Measurements from ENCODE around the gene ZHX3.

ZHX3 gene

GRCh38 chr20:41169162-41169690, 148.3 kb downstream of the ZHX3 start:
- no peak for DNase-seq

GRCh38 chr20:41168281-41169161, 149.0 kb downstream of the ZHX3 start:
- no peak for DNase-seq

- DNase-seq: no peak
Measured at GRCh38 chr20:41167481-41168253, 149.9 kb downstream of the ZHX3 start.

GRCh38 chr20:41167118-41167470, 150.4 kb downstream of the ZHX3 start:
- DNase-seq: no peak

GRCh38 chr20:41166201-41167117, 151.1 kb downstream of the ZHX3 start:
- DNase-seq: no peak

- no peak for DNase-seq
Measured at GRCh38 chr20:41165001-41165882, 152.3 kb downstream of the ZHX3 start.

GRCh38 chr20:41163821-41164220, 153.7 kb downstream of the ZHX3 start:
- DNase-seq: no peak

GRCh38 chr20:41162396-41162795, 155.1 kb downstream of the ZHX3 start:
- no peak for DNase-seq

GRCh38 chr20:41161886-41162285, 155.6 kb downstream of the ZHX3 start:
- DNase-seq: no peak

- DNase-seq: no peak
Measured at GRCh38 chr20:41160686-41161085, 156.8 kb downstream of the ZHX3 start.

GRCh38 chr20:41159547-41159946, 158.0 kb downstream of the ZHX3 start:
- no peak for DNase-seq

GRCh38 chr20:41158082-41158625, 159.4 kb downstream of the ZHX3 start:
- no peak for DNase-seq

- no peak for DNase-seq
Measured at GRCh38 chr20:41155261-41155660, 162.3 kb downstream of the ZHX3 start.

- DNase-seq: no peak
Measured at GRCh38 chr20:41154436-41155176, 162.9 kb downstream of the ZHX3 start.

GRCh38 chr20:41152108-41152757, 165.3 kb downstream of the ZHX3 start:
- DNase-seq: no peak

GRCh38 chr20:41151134-41151869, 166.2 kb downstream of the ZHX3 start:
- DNase-seq: no peak

GRCh38 chr20:41150664-41151063, 166.9 kb downstream of the ZHX3 start:
- DNase-seq: no peak

GRCh38 chr20:41148942-41149341, 168.6 kb downstream of the ZHX3 start:
- DNase-seq: no peak

- DNase-seq: no peak
Measured at GRCh38 chr20:41147767-41148191, 169.8 kb downstream of the ZHX3 start.

Measured in T-helper 9 cell (primary cell).